CD4-positive, alpha-beta T cell (primary cell): Measurements from ENCODE around the gene OSCP1. TPM values are rescaled to one million over a fixed set of nuclear protein-coding genes. Genes with fewer than 3 reads are reported as not detected.

ENCODE experiments used
- ATAC-seq: fragments of 200-7000 bp; cut with Tn5 transposase; one replicate; pipeline ENCODE4 v1.10.0; 2022; ENCODE audit warnings: mild to moderate bottlenecking; ENCODE audit not compliant: poor library complexity
- CTCF ChIA-PET: fragments of 350-600 bp; sonication (Branson Sonifier 250); formaldehyde crosslinking; loops from one replicate; lab custom pipeline; 2021; ENCODE audit warnings: antibody characterized with exemption, inconsistent platforms; lab: Charles Lee
- POLR2A ChIA-PET: fragments of 350-600 bp; sonication (Branson Sonifier 250); formaldehyde crosslinking; loops from one replicate; lab custom pipeline; 2021; ENCODE audit warnings: antibody characterized with exemption, inconsistent platforms; lab: Charles Lee
- DNase-seq, 14 experiments: peaks; one replicate each; pipeline ENCODE4 v3.0.0-alpha.2; 2013 to 2020; ENCODE audit warnings: mixed read lengths in 2 of 14
- H3K27ac ChIP-seq, 2 donors: one replicate each; pipeline versions ENCODE4 v1.5.1 to v1.7.0; 2013; ENCODE audit warnings: low read length in 2 of 2, low read depth in 1 of 2, mild to moderate bottlenecking in 1 of 2
- H3K27me3 ChIP-seq, 2 experiments: 1 replicate in 1 of 2; 2 replicates in 1 of 2; pipeline versions ENCODE4 v1.6.1 to v1.7.0; 2013; ENCODE audit warnings: low read length in 2 of 2, control low read depth in 1 of 2, mild to moderate bottlenecking in 1 of 2, moderate library complexity in 1 of 2; ENCODE audit not compliant: insufficient read depth in 2 of 2, control insufficient read depth in 1 of 2
- H3K36me3 ChIP-seq: one replicate; pipeline ENCODE4 v1.6.1; 2013; ENCODE audit warnings: low read length, control low read depth; ENCODE audit not compliant: insufficient read depth
- H3K4me1 ChIP-seq: one replicate; pipeline ENCODE4 v1.6.1; 2013; ENCODE audit warnings: low read length, control low read depth; ENCODE audit not compliant: insufficient read depth
- H3K4me3 ChIP-seq: one replicate; pipeline ENCODE4 v1.5.1; 2013; ENCODE audit warnings: mild to moderate bottlenecking, low read length, moderate library complexity
- H3K9me3 ChIP-seq, 2 experiments: 1 replicate in 1 of 2; 2 replicates in 1 of 2; pipeline versions ENCODE4 v1.6.1 to v1.7.0; 2013; ENCODE audit warnings: low read length in 2 of 2, mild to moderate bottlenecking in 2 of 2, control low read depth in 1 of 2, moderate library complexity in 1 of 2; ENCODE audit not compliant: control insufficient read depth in 1 of 2, insufficient read depth in 1 of 2
- H3K27ac Mint-ChIP-seq: one replicate; pipeline ENCODE4 v1.8.0; 2020; ENCODE audit warnings: mixed read lengths
- H3K27me3 Mint-ChIP-seq: one replicate; pipeline ENCODE4 v1.8.0; 2021; ENCODE audit warnings: mixed read lengths
- H3K36me3 Mint-ChIP-seq: one replicate; pipeline ENCODE4 v1.8.0; 2021; ENCODE audit warnings: low read depth, mixed read lengths
- H3K4me1 Mint-ChIP-seq: one replicate; pipeline ENCODE4 v1.8.0; 2021; ENCODE audit warnings: low read depth, mixed read lengths
- H3K4me3 Mint-ChIP-seq: one replicate; pipeline ENCODE4 v1.8.0; 2020; ENCODE audit warnings: mild to moderate bottlenecking, mixed read lengths
- H3K9me3 Mint-ChIP-seq: one replicate; pipeline ENCODE4 v1.8.0; 2020; ENCODE audit warnings: mixed read lengths
- intact Hi-C, 2 experiments: fragments of 100-400 bp; cut with DNase I in 1 of 2; cut with micrococcal nuclease in 1 of 2; formaldehyde crosslinking; loops; one replicate each; pipeline versions ENCODE4 v1.15.1 to v1.9.0; 2023 to 2025; cut with DNase I, micrococcal nuclease
- total RNA-seq, 174 experiments: library from RNA in 2 of 174; stranded (reverse) in 2 of 174; gene quantifications; one replicate each; pipeline ENCODE4 v1.2.3 and lab custom pipeline; 2021 to 2026
- TF ChIP-seq, protein P1 (sequence below): fragments of 200-600 bp; IDR thresholded peaks from one replicate; pipeline ENCODE4 v1.8.0; 2022; ENCODE audit warnings: antibody characterized with exemption, mild to moderate bottlenecking

Gene OSCP1
- total RNA-seq, 2 experiments from 2014 or later, result 0.82 to 2.4 TPM

DNA sequence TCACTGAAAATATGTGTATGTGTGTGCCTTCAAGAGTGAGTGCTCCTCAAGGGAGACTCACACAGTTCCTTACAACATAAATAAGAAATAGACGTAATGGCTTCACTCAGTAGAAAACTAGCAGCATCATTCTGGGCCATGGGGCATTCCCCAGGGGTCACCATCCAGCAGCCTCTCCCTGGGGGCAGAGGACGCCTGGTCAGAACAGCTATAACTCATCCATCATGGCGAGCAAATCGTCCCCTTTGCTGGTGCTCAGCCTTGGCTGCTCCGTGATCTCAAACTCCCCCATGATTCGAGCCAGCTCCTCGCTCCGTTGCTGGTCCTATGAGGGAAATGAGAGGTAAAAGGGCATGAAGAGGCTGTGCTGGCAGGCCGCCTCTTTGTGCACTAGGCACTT, 32.3 kb downstream of the OSCP1 start:
- H3K4me1 Mint-ChIP-seq, result peaks cover 32% of the 10 kb centered on the region
- Histone ChIP-seq H3K36me3 (no peaks in the 10 kb centered on the region), H3K9me3 (no peaks in the 10 kb centered on the region), H3K4me1 (peaks cover 26% of the 10 kb centered on the region), H3K27me3 (no peaks in the 10 kb centered on the region), H3K4me3 (no peak overlapping the region), H3K27ac (no peak overlapping the region)
- no peak overlapping the region for H3K27ac Mint-ChIP-seq
- intact Hi-C loops, result no loop called here
- no peak for DNase-seq
- POLR2A ChIA-PET, result no interaction called here
- no peak for ATAC-seq
- H3K4me3 Mint-ChIP-seq, result no peak overlapping the region
- H3K36me3 Mint-ChIP-seq, result no peaks in the 10 kb centered on the region
- H3K9me3 Mint-ChIP-seq, result no peaks in the 10 kb centered on the region
- no peaks in the 10 kb centered on the region for H3K27me3 Mint-ChIP-seq
- CTCF ChIA-PET, result interaction anchor here (0.7 kb wide), 1 partner anchor 25 kb away, joined by 4 read pairs; no protein-coding TSS in a partner anchor
- TF ChIP-seq, protein P1, sequence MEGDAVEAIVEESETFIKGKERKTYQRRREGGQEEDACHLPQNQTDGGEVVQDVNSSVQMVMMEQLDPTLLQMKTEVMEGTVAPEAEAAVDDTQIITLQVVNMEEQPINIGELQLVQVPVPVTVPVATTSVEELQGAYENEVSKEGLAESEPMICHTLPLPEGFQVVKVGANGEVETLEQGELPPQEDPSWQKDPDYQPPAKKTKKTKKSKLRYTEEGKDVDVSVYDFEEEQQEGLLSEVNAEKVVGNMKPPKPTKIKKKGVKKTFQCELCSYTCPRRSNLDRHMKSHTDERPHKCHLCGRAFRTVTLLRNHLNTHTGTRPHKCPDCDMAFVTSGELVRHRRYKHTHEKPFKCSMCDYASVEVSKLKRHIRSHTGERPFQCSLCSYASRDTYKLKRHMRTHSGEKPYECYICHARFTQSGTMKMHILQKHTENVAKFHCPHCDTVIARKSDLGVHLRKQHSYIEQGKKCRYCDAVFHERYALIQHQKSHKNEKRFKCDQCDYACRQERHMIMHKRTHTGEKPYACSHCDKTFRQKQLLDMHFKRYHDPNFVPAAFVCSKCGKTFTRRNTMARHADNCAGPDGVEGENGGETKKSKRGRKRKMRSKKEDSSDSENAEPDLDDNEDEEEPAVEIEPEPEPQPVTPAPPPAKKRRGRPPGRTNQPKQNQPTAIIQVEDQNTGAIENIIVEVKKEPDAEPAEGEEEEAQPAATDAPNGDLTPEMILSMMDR, result no peak

DNA sequence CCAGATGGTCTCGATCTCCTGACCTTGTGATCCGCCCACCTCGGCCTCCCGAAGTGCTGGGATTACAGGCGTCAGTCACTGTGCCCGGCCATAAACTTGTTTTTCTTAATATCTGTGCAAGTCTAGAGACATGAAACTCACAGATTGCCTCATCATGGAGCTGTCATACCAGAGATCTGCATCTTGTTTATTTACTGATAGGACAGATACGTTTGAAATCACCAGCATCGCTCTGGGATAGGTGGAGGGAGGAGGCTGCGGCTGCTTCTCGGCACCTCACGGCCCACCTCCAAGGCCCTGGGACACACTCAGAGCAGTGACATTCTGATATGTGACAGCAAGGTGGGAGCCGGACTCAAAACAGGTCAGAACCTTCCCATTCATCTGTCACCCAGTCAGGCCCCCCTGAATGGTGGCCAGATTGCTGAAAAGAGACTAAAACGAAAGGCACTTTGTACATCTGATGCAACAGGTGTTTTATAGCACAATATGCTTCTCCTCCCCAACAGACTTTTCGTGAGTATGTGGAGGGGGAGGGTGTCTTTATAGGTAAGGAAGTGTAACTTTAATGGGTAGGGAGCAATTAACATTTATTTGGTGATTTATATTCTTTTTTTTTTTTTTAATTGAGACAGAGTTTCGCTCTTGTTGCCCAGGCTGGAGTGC, 34.5 kb downstream of the OSCP1 start:
- H3K9me3 Mint-ChIP-seq, result no peaks in the 10 kb centered on the region
- CTCF ChIA-PET, result no interaction called here
- Histone ChIP-seq H3K27me3 (no peaks in the 10 kb centered on the region), H3K4me3 (no peak overlapping the region), H3K36me3 (no peaks in the 10 kb centered on the region), H3K4me1 (peaks cover 33% of the 10 kb centered on the region), H3K27ac (no peak overlapping the region), H3K9me3 (no peaks in the 10 kb centered on the region)
- TF ChIP-seq, protein P1, result no peak
- POLR2A ChIA-PET, result no interaction called here
- no peaks in the 10 kb centered on the region for H3K27me3 Mint-ChIP-seq
- H3K4me1 Mint-ChIP-seq, result peaks cover 31% of the 10 kb centered on the region
- no peak overlapping the region for H3K27ac Mint-ChIP-seq
- intact Hi-C loops, result no loop called here
- H3K4me3 Mint-ChIP-seq, result no peak overlapping the region
- ATAC-seq, result no peak
- H3K36me3 Mint-ChIP-seq, result no peaks in the 10 kb centered on the region
- DNase-seq, result no peak

DNA sequence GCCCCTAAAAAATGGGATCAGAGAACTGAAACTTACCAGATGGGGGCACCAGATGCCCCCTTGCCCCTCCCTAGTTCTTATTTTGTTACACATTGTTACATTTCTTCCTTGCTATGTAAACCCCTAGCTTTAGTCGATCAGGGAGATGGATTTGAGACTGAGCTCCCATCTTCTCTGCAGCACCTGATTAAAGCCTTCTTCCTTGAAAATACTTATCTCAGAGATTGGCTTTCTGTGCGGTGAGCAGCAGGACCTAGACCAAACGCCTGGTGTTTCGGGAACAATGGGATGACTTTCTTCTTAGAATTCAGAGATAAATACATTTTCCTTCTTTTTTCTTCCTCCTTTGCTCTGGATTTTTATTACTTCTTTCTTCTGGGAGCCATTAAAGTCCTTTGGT, 35.9 kb downstream of the OSCP1 start:
- ChIA-PET POLR2A (interaction anchor here (1.2 kb wide), 1 partner anchor 108 kb away, joined by 3 read pairs; the partner anchor contains the start of gene SH3D21), CTCF (no interaction called here)
- Histone ChIP-seq H3K4me1 (peaks cover 20% of the 10 kb centered on the region), H3K27ac (no peak overlapping the region), H3K4me3 (no peak overlapping the region), H3K9me3 (no peaks in the 10 kb centered on the region), H3K27me3 (no peaks in the 10 kb centered on the region), H3K36me3 (no peaks in the 10 kb centered on the region)
- TF ChIP-seq, protein P1, result no peak
- Mint-ChIP-seq H3K9me3 (no peaks in the 10 kb centered on the region), H3K36me3 (no peaks in the 10 kb centered on the region), H3K27ac (no peak overlapping the region), H3K27me3 (no peaks in the 10 kb centered on the region), H3K4me3 (no peak overlapping the region), H3K4me1 (peaks cover 21% of the 10 kb centered on the region)
- intact Hi-C loops, result no loop called here
- no peak for ATAC-seq
- no peak for DNase-seq
